HepG2 (cell line): Measurements from ENCODE around the gene LMAN2L. TPM values are rescaled to one million over a fixed set of nuclear protein-coding genes. Genes with fewer than 3 reads are reported as not detected.

ENCODE experiments used
- AKAP8 ChIP-seq: sonication (generic); formaldehyde crosslinking; IDR thresholded peaks from 2 replicates; pipeline ENCODE4 v1.5.1; 2020; ENCODE audit warnings: mild to moderate bottlenecking, missing genetic modification reagents
- ARHGAP35 ChIP-seq: sonication (generic); formaldehyde crosslinking; IDR thresholded peaks from 2 replicates; pipeline ENCODE4 v1.9.0; 2022; ENCODE audit warnings: mild to moderate bottlenecking, inconsistent platforms, moderate library complexity, missing genetic modification reagents, borderline replicate concordance
- ARID5B ChIP-seq: IDR thresholded peaks from 2 replicates; pipeline ENCODE4 v1.4.0; 2020; ENCODE audit warnings: mild to moderate bottlenecking, missing genetic modification reagents
- ATF6 ChIP-seq: sonication (generic); formaldehyde crosslinking; conservative IDR thresholded peaks from 2 replicates; pipeline ENCODE4 v1.4.0; 2020; ENCODE audit warnings: missing genetic modification reagents
- DDIT3 ChIP-seq: sonication (generic); formaldehyde crosslinking; IDR thresholded peaks from 2 replicates; pipeline ENCODE4 v1.4.0; 2020; ENCODE audit warnings: mild to moderate bottlenecking, missing genetic modification reagents
- FOXA1 ChIP-seq, 2 experiments: fragments of 450-650 bp in 1 of 2; sonication (generic) in 1 of 2; formaldehyde crosslinking in 1 of 2; IDR thresholded peaks; 2 replicates each; pipeline versions ENCODE4 v1.4.0 to v1.6.1; 2016 to 2020; ENCODE audit warnings: missing genetic modification reagents in 1 of 2
- HES4 ChIP-seq: sonication (generic); formaldehyde crosslinking; IDR thresholded peaks from 2 replicates; pipeline ENCODE4 v1.9.0; 2021; ENCODE audit warnings: mild to moderate bottlenecking, missing genetic modification reagents, borderline replicate concordance
- HNRNPLL ChIP-seq: fragments of 200-400 bp; formaldehyde crosslinking; IDR thresholded peaks from 2 replicates; pipeline ENCODE4 v1.6.1; 2017; ENCODE audit warnings: mild to moderate bottlenecking, low read depth, low read length; ENCODE audit not compliant: poor library complexity, severe bottlenecking
- MAFG ChIP-seq: sonication (generic); formaldehyde crosslinking; IDR thresholded peaks from 2 replicates; pipeline ENCODE4 v1.5.1; 2020; ENCODE audit warnings: mild to moderate bottlenecking, missing genetic modification reagents
- MED13 ChIP-seq: sonication (generic); formaldehyde crosslinking; IDR thresholded peaks from 2 replicates; pipeline ENCODE4 v1.5.0; 2020; ENCODE audit warnings: missing genetic modification reagents
- PAWR ChIP-seq: sonication (generic); formaldehyde crosslinking; IDR thresholded peaks from 2 replicates; pipeline ENCODE4 v1.4.0; 2020; ENCODE audit warnings: missing genetic modification reagents, mild to moderate bottlenecking, borderline replicate concordance
- RBFOX2 ChIP-seq: fragments of 200-400 bp; formaldehyde crosslinking; IDR thresholded peaks from 2 replicates; pipeline ENCODE4 v1.6.1; 2017; ENCODE audit warnings: low read depth, mild to moderate bottlenecking, low read length
- RCOR2 ChIP-seq: IDR thresholded peaks from 2 replicates; pipeline ENCODE4 v1.6.1; 2016; ENCODE audit warnings: missing biosample characterization, missing genetic modification reagents
- SAFB2 ChIP-seq: sonication (generic); formaldehyde crosslinking; IDR thresholded peaks from 2 replicates; pipeline ENCODE4 v1.5.1; 2020; ENCODE audit warnings: missing genetic modification reagents, low read depth, mild to moderate bottlenecking, borderline replicate concordance
- SMYD3 ChIP-seq: sonication (generic); formaldehyde crosslinking; IDR thresholded peaks from 2 replicates; pipeline ENCODE4 v1.8.1; 2023; ENCODE audit warnings: mild to moderate bottlenecking, missing genetic modification reagents
- SRY ChIP-seq: sonication (generic); formaldehyde crosslinking; IDR thresholded peaks from 2 replicates; pipeline ENCODE4 v1.8.0; 2022; ENCODE audit warnings: mild to moderate bottlenecking, missing genetic modification reagents
- ZC3H4 ChIP-seq: sonication (generic); formaldehyde crosslinking; IDR thresholded peaks from 2 replicates; pipeline ENCODE4 v1.4.0; 2020; ENCODE audit warnings: missing genetic modification reagents, borderline replicate concordance
- ZFP36L1 ChIP-seq: sonication (generic); formaldehyde crosslinking; IDR thresholded peaks from 2 replicates; pipeline ENCODE4 v1.8.0; 2022; ENCODE audit warnings: mild to moderate bottlenecking, missing genetic modification reagents, moderate library complexity
- ZFX ChIP-seq: sonication (generic); formaldehyde crosslinking; IDR thresholded peaks from 2 replicates; pipeline ENCODE4 v1.4.0; 2020; ENCODE audit warnings: mild to moderate bottlenecking, low read depth, missing genetic modification reagents, moderate library complexity
- ZMAT3 ChIP-seq: sonication (generic); formaldehyde crosslinking; conservative IDR thresholded peaks from 2 replicates; pipeline ENCODE4 v1.7.0; 2021; ENCODE audit warnings: missing genetic modification reagents
- ZNF331 ChIP-seq: sonication (generic); formaldehyde crosslinking; IDR thresholded peaks from 2 replicates; pipeline ENCODE4 v1.4.0; 2020; ENCODE audit warnings: missing genetic modification reagents
- ZNF468 ChIP-seq: sonication (generic); formaldehyde crosslinking; IDR thresholded peaks from 2 replicates; pipeline ENCODE4 v1.8.0; 2022; ENCODE audit warnings: mild to moderate bottlenecking, moderate library complexity, missing genetic modification reagents
- ZNF775 ChIP-seq: sonication (generic); formaldehyde crosslinking; IDR thresholded peaks from 2 replicates; pipeline ENCODE4 v1.4.0; 2020; ENCODE audit warnings: missing genetic modification reagents, mild to moderate bottlenecking, moderate library complexity, borderline replicate concordance
- ZSCAN22 ChIP-seq: sonication (generic); formaldehyde crosslinking; IDR thresholded peaks from 2 replicates; pipeline ENCODE4 v1.4.0; 2020; ENCODE audit warnings: mild to moderate bottlenecking, missing genetic modification reagents
- polyA plus RNA-seq, 8 experiments: library from polyadenylated mRNA; depleted of rRNA in 3 of 8; stranded (reverse) in 7 of 8; unstranded in 1 of 8; fragments of >200 nt; fragmentation: Illumina TruSeq in 4 of 8; extraction: Trizol in 4 of 8; gene quantifications; 2 replicates each; pipeline versions ENCODE4 v1.2.1 to v1.2.3, GENCODE V29; 2011 to 2016; ENCODE audit warnings: low read depth in 4 of 8, missing spikeins in 1 of 8, mixed read lengths in 1 of 8; ENCODE audit not compliant: insufficient read depth in 1 of 8
- total RNA-seq, 5 experiments: library from RNA; depleted of rRNA; stranded (reverse); fragments of >200 nt; fragmentation: Illumina TruSeq; extraction: Trizol; gene quantifications; 2 replicates each; pipeline ENCODE4 v1.2.3, GENCODE V29; 2016; ENCODE audit warnings: low read depth in 1 of 5

LMAN2L gene
- total and polyA plus RNA-seq, 2 of the 13 experiments (the other 11 are each of a cell fraction or from before 2014, with no cell fraction given) = 39.1 to 57.9 TPM

- TF ChIP-seq ATF6 (CRISPR knock-in tag) = no peak
- TF ChIP-seq FOXA1 (IDR thresholded peaks at IDR 0.05) = no peak
- TF ChIP-seq FOXA1 (CRISPR knock-in tag; IDR thresholded peaks at IDR 0.05) = peak; percentile 44
- TF ChIP-seq AKAP8 (CRISPR knock-in tag) = no peak
- no peak for TF ChIP-seq SAFB2
- 0 out of 2 replicates have a peak, but pooled peaks have one; percentile 56 for TF ChIP-seq SMYD3
- TF ChIP-seq ZFP36L1 = no peak
- no peak for TF ChIP-seq ARHGAP35 (CRISPR knock-in tag)
- TF ChIP-seq ZNF468 = no peak
- TF ChIP-seq SRY (CRISPR knock-in tag) = peak; percentile 25; the same call in 1 of the 2 replicates
- no peak for TF ChIP-seq ZC3H4 (CRISPR knock-in tag)
- TF ChIP-seq ZMAT3 = peak; percentile 51; the same call in 1 of the 2 replicates
- TF ChIP-seq ZNF775 (CRISPR knock-in tag) = 0 out of 2 replicates have a peak, but pooled peaks have one; percentile 43
- no peak for TF ChIP-seq MAFG
- no peak for TF ChIP-seq HES4
- TF ChIP-seq MED13 (CRISPR knock-in tag) = no peak
- peak; percentile 80 for TF ChIP-seq RBFOX2
- TF ChIP-seq ZNF331 (CRISPR knock-in tag) = 0 out of 2 replicates have a peak, but pooled peaks have one; percentile 29
- TF ChIP-seq ZSCAN22 (CRISPR knock-in tag) = 0 out of 2 replicates have a peak, but pooled peaks have one; percentile 52
- no peak for TF ChIP-seq RCOR2 (CRISPR knock-in tag)
- TF ChIP-seq DDIT3 (CRISPR knock-in tag) = no peak
- TF ChIP-seq ZFX = peak; percentile 68
- peak; percentile 17; the same call in 1 of the 2 replicates for TF ChIP-seq ARID5B (CRISPR knock-in tag)
- TF ChIP-seq HNRNPLL = no peak
- TF ChIP-seq PAWR (CRISPR knock-in tag) = no peak
Observed at GRCh38 chr2:96739633-96740428, at the start of gene LMAN2L (continued).
